Pons (tissue), 1 donor: ENCODE results near the gene FMNL2.

ENCODE experiments used
- DNase-seq: peaks from one replicate; pipeline ENCODE4 v3.0.0-alpha.2; 2016; ENCODE audit warnings: low spot score

The FMNL2 gene

GRCh38 chr2:152584301-152584700 is 249.3 kb downstream of the FMNL2 start:
- no peak for DNase-seq

- DNase-seq = peak; percentile 73
Measured at GRCh38 chr2:152585830-152586484, 251.0 kb downstream of the FMNL2 start.

GRCh38 chr2:152587187-152587947 is 252.4 kb downstream of the FMNL2 start:
- DNase-seq = no peak

GRCh38 chr2:152588998-152589397 is 254.0 kb downstream of the FMNL2 start:
- DNase-seq = no peak

- DNase-seq = peak; percentile 88
Measured at GRCh38 chr2:152594022-152594766, 259.2 kb downstream of the FMNL2 start.

GRCh38 chr2:152594792-152595191 is 259.8 kb downstream of the FMNL2 start:
- DNase-seq = no peak

- DNase-seq = no peak
Measured at GRCh38 chr2:152598975-152599759, 264.2 kb downstream of the FMNL2 start.

GRCh38 chr2:152600051-152600657 is 265.2 kb downstream of the FMNL2 start:
- DNase-seq = no peak

- no peak for DNase-seq
Measured at GRCh38 chr2:152600697-152601096, 265.7 kb downstream of the FMNL2 start.

GRCh38 chr2:152602750-152603149 is 267.8 kb downstream of the FMNL2 start:
- no peak for DNase-seq

GRCh38 chr2:152603166-152603565 is 268.2 kb downstream of the FMNL2 start:
- no peak for DNase-seq

GRCh38 chr2:152606081-152606480 is 271.1 kb downstream of the FMNL2 start:
- no peak for DNase-seq

GRCh38 chr2:152606941-152607340 is 272.0 kb downstream of the FMNL2 start:
- DNase-seq = no peak

- no peak for DNase-seq
Measured at GRCh38 chr2:152607793-152608300, 272.9 kb downstream of the FMNL2 start.

- DNase-seq = no peak
Measured at GRCh38 chr2:152609154-152609553, 274.2 kb downstream of the FMNL2 start.

- DNase-seq = no peak
Measured at GRCh38 chr2:152609699-152610098, 274.7 kb downstream of the FMNL2 start.

- DNase-seq = peak; percentile 94
Measured at GRCh38 chr2:152611458-152612231, 276.7 kb downstream of the FMNL2 start.

- DNase-seq = no peak
Measured at GRCh38 chr2:152613235-152613634, 278.3 kb downstream of the FMNL2 start.

GRCh38 chr2:152615177-152615576 is 280.2 kb downstream of the FMNL2 start:
- DNase-seq = no peak

GRCh38 chr2:152617456-152618192 is 282.6 kb downstream of the FMNL2 start:
- no peak for DNase-seq
